ENCODE measurements around the gene CYB561D2.

Gene CYB561D2

DNA sequence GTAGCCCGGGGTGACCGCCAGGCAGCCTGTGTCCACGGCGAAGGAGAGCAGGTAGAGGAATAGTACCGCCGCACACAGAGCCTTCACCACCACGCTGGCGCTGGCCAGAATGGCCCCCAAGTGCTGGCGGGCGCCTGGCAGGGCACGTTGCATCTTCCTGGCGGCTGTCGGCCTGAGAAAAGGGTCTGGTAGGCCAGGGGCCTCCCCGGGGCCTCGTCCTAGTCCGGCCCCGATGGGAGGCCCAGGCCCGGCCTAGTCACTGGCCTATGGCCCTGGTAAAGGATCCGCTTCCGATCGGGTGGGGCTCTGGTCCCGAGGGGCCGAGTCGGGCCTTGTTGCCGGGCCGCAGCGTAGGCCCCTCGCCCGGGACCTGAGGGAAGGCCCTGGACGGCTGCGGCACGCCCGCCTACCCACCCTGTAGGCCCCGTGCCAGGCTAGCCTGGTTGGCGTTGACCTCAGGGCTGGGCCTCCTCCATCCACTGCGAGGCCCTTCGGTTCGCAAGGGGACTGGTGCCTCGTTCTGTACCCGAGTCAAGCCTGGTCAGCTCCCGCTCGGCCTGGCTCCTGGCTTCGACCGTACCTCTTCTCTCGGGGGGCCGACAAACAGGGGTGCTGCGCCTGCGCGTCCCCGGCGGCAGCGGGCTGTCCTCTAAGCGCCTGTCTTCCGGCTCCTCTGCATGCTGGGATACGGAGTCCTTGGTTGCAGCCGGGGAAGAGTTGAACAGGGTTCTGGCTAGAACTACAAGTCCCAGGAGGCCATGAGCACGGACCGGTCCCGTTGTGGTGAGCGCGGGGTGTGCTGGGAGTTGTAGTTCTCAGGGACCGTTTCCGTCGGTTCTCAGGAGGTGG, 8.5 kb downstream of the CYB561D2 start, which contains the start of gene TMEM115:
Gene TMEM115 (minus strand): TSS at position 611 of the 849 bp plus-strand sequence. CDS start 458 bp downstream, at position 153.
- DNase-seq (ENCODE audit: low read depth in 4 of 4, low spot score in 1 of 4) = peak; percentile 86 to 92 (median 90)

DNA sequence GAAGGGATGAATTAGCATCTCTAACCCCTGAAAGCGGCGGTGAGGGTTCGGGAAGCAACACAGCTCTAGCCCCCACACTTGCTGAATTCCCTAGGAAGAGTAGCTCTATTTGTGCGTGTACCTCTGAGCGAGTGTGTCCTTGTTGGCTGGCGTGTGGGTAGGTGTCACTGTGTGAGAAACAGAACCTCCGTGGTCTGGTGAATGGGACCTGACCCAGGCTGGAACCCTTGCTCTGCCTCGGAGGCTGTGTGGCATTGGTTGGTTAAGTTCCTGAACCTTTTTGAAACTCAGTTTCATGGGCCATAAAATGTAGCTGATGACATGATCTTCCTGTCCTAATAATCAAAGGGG, 9.1 kb downstream of the CYB561D2 start:
- DNase-seq (ENCODE audit: low read depth in 4 of 4, low spot score in 1 of 4) = no peak

DNA sequence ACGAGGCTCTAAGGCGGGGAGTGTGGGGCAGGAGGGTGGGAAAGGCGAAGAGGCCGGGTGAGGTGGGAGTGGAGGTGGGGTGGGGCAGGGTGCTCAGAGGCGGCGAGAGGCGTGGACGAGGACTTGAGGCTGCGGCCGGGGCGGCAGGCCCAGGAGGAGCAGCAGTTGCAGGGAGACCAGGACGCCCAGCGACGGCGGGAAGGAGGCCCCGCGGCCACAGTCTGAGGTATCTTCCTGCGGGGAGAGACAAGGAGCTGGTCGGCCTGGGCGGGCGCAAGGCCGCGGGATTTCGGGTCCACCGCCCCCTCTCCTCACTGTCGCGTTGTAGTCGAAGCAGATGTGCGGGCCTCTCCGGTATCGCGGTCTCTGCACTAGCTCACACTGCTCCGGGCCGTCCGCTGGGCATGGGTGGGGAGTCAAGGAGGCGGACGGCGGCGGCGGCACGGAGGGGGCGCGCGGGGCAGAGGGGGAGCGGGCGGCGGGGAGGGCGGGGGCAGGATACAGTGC, 14.0 kb downstream of the CYB561D2 start:
- no peak for DNase-seq (ENCODE audit: low read depth in 4 of 4, low spot score in 1 of 4)

DNA sequence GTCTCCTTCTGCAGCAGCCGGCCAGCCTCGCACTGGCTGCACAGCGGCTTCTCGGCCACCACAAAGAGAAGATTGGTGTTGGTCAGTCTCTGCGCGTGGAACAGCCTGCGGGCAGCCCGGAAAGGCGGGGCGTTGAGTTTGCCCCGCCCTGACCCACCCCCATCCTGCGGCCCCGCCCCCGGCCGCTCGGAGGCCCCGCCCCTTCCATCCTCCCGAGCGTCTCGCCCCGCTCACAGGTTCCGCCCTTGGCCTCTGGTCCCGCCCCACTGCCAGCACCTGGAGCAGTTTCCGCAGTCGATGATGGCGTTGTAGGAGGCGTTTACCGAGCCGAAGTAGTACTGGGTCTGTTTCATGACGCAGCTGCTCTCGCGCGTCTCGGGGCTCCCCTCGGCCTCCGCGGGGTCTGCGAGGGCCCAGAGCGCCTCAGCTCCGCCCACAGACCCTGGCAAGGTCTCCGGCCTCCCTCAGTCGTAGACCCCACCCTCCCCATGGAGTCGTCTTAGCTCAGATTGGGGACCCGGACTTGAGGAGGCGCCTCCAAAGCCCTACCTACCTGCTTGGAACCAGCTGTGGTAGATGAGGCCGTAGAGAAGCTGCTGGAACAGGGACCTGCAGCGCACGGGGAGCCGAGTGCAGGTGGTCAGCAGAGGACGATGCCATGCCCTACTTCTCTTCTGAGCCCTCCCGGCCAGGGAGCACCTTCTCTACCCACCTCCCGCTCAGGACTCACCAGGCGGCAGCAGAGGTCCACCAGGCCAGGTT, 14.6 kb downstream of the CYB561D2 start:
- DNase-seq (ENCODE audit: low read depth in 4 of 4, low spot score in 1 of 4) = peak; percentile 84 to 92 (median 89)

DNA sequence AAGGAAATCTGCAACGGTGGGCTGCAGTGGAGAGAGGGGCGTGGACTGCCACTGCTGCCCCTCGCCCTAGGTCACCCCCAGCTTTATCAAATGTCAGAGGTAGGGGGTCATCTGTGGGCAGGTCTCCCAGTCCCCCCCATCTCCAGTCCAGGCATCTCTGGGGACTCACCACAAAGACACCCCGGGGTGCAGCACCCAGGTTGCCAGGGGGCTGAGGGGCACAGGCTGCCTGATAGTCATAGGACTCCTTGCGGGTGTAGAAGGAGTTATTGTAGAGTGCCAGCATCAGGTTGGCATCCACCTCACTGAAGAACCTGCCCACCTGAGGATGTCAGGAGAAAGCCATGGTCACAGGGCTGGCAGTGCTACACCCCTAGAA, 15.2 kb downstream of the CYB561D2 start:
- DNase-seq (ENCODE audit: low read depth in 4 of 4, low spot score in 1 of 4) = no peak

DNA sequence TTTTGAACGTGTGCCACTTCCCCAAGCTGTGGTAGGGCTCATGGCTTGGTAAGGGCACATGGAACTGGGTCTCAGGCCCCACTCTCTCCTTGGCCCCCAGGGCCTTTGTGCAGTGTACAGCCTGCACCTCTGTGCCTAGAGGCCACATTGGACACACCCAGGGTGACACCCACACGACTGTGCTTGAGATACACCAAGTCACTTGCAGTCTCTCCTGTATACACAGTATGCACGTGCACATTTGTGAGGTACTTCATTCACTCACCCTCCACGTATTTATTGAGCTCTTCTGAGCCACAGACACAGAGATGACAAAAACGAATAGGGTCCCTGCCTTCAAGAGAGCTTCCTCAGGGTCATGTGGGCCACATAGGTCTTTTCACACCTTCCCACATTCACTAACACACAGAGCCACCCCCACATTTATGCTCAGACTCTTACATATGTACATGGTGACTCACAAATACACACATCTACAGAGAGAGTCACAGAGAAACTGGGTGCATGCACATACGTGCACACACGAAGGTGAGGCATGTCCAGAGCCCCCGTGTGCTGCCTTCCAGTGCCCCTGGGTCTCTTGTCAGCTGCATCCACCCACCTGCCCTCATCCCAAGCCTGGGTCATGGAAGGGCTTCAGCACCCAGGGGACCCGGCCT, 18.5 kb downstream of the CYB561D2 start:
- DNase-seq (ENCODE audit: low read depth in 4 of 4, low spot score in 1 of 4) = no peak

DNA sequence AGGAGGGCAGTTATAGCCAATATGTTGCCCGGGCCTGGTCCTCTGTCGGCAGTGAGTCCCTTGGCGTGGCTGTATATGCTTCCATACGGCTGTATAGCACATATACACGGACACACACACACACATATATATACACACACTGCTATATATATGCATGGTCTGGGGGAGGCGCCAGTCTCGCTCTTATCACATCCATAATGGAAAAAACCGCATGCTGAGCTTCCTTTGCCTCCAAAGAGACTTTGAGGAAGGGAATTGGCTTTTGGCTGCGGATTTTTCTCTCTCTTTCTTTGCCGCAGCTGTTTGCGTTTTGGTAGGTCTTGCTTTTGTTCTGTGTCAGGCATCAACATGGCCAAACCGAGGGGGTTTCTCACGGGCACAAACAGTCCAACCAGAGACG, 19.9 kb downstream of the CYB561D2 start:
- no peak for DNase-seq (ENCODE audit: low read depth in 4 of 4, low spot score in 1 of 4)

DNA sequence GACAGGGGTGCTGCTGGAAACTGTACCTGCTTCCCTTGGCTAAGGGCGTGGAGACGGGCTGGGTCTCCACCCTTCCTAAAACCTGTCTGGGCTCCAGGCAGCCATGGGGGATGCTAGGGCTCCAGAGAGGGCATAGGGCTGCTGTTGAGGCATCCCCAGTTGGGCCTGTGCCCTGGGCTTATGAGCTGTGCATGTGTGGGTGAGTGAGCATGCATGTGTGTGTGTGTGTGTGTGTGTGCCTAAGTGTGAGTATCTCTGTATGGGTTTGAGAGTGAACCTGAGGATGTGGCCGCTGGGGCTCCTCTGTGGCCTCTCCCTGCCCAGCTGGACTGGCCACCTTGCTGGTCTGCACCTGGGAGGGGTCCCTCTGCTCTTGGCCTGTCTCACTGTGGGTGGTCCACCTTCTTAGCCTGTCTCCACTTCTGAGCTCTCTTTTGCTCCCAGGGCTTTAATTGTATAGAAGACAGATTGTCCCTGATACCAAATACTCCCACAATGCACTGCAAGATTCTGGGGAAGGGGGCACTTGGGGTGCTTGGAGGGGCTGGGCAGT, 20.5 kb downstream of the CYB561D2 start:
- no peak for DNase-seq (ENCODE audit: low read depth in 4 of 4, low spot score in 1 of 4)

DNA sequence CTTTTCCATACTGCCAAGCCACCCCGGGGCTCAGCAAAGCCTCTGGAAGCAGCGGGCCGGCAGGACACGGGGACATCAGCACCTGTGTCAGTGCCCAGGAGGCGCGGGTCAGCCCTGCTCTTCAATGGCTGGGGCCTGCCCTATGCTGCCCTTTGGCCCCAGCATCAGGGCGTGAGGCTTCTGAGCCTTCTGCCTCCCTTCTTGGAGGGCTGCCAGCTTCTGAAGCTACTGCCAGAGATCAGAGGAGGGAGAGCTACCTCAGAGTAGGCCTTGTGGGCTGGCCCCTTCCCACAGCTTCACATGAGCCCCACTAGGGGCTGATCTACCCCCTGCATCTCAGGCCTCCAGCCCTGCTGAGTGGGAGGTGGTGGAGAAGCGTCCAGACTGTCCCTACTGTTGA, 21.7 kb downstream of the CYB561D2 start:
- DNase-seq (ENCODE audit: low read depth in 4 of 4, low spot score in 1 of 4) = no peak

DNA sequence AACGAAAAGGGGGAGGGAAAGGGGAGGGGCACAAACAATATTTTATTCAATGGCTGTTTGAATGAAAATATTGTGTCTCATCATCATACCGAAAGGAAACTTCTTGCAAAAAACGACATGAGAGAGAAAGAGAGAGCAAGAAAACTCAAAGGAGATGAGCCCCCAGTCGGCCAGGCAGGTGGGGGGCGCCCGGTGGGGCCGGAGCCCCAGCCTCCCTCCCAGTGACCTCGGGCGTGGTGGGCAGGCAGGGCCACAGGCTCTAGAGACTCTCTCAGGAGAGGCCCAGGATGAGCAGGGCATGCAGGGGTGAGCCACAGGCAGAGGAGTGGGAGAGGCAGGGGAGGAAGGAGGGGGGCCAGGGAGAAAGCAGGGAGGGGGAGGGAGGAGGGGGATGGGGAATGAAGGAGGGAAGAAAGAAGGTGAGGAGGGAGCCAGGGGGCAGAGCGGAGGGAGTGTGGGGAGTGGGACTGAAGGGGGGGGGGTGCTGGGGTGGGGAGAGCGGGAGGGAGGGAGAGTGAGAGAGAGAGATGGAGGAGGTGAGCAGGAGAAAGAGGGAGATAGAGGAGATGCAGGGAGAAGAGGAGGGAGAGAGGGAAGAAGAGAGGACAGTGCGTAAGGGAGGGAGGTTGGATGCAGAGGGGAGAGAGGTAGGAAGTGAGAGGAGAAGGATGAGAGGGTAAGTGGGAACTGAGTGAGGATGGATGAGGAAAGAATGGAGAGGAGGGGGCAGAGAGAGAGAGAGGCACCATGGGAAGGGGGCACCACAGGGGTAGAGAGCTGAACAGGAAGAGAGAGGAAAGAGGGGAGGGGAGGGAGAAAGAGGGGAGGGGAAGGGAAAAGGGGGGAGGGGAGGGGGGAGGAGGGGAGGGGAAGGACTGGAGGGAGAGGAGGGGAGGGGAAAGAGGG, 22.7 kb downstream of the CYB561D2 start:
- DNase-seq (ENCODE audit: low read depth in 4 of 4, low spot score in 1 of 4) = no peak

DNA sequence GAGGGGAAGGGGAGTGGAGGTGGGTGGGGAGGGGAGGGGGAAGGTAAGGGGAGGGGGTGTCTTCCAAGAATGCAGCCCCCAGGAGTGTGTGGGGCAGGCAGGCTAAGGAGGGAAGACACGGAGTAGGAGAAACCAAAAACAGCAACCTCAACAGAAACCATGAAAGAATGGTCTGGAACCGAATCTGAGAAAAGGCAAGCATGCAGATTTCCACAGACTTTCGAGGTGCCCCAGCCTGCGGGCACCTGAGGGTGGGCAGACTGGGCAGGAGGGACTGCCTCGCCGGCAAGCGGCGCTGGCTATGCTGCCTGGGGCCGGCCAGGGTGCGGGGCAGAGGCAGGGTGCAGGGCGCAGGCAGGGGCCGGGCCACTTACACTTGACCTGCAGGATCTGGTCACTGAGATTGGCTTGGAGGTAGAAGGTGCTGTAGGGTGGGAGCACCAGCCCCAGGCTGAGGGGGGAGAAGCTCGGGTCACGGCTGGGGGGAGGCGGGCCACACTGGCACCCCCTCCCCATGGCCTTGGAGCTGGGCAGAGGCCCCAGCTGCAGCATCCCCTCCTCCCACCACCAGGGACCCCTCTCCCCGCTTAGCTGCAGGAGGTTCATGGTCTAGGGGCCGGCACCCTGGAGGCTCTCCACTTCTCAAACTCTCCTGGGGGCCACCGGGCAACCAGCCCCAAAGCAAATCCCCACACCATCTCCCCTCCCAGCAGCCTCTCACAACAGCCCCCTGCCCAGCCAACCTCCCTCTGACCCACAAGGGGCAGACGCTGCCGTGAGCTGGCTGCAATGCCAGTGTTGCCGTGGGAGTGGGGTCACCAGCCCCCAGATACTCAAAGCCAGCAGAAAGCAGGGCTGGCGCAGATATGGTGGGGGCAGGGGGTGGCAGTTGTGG, 23.9 kb downstream of the CYB561D2 start:
- no peak for DNase-seq (ENCODE audit: low read depth in 4 of 4, low spot score in 1 of 4)

DNA sequence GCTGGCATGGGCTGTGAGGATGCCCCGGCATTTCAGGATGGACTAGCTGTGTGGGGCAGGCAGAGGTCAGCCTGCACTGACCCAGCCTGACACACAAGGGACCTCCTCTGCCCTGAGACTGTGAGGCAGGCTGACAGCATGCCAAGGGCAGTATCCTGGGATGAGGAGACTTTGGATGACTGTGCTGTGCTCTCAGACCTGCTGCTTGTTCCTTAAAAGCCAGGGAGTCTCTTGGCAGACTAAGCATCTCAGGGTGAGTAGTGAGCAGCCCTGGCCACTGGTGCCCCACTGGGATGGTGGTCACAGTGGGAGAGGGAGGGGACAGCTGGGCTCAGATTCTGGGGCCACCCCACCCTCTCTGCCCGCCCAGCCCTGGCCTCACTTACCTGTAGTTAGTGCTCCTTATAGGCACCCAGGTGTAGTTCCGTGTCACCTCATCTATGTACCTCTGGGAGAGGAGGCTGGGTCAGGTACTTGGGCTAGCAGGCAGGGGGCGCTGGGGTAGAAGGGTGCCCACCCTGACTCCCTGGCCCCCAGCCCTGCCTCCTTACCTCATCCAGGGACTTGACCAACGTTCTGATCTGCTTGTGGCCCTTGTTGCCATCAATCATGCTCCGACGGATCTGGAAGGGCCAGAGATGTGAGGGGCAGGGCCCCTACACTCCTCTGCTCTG, 24.7 kb downstream of the CYB561D2 start:
- DNase-seq (ENCODE audit: low read depth in 4 of 4, low spot score in 1 of 4) = no peak

DNA sequence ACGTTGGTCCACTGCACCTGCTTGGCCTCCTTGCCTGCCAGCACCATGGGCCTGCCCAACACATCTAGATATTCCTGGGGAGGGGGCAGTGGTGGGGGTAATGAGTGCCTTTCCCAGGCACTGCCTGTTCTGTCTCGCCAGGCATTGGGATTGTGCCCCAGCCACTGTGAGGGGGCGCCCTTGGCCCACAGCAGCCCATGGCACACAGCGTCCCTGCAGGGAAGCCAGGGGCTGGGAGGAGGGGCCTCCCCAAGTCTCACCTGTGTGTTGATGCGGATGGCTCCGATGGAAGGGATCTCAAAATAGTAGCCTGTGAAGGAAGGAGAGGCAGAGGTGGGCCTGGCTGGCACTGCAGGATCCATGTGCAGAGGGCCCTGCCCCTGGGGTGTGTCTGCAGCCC, 27.4 kb downstream of the CYB561D2 start:
- DNase-seq (ENCODE audit: low read depth in 4 of 4, low spot score in 1 of 4) = no peak

DNA sequence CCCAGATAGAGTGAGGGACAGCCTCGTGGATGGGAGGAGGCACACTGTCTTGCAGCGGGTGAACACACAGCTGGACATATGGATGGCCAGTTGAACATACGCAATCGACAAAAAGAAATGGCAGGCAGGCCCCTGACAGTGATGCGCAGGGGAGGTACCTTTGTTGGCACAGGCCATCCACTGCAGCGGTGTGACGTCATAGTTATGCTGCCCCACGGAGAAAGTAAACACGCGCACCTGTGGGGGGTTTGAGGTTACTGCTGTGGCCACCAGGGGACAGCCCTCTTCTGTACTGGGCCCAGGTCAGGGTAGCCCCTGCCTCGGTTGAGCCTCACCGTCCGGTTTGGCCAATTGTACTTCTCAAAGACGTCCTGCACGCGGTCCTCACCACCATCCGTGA, 28.1 kb downstream of the CYB561D2 start:
- DNase-seq (ENCODE audit: low read depth in 4 of 4, low spot score in 1 of 4) = no peak

DNA sequence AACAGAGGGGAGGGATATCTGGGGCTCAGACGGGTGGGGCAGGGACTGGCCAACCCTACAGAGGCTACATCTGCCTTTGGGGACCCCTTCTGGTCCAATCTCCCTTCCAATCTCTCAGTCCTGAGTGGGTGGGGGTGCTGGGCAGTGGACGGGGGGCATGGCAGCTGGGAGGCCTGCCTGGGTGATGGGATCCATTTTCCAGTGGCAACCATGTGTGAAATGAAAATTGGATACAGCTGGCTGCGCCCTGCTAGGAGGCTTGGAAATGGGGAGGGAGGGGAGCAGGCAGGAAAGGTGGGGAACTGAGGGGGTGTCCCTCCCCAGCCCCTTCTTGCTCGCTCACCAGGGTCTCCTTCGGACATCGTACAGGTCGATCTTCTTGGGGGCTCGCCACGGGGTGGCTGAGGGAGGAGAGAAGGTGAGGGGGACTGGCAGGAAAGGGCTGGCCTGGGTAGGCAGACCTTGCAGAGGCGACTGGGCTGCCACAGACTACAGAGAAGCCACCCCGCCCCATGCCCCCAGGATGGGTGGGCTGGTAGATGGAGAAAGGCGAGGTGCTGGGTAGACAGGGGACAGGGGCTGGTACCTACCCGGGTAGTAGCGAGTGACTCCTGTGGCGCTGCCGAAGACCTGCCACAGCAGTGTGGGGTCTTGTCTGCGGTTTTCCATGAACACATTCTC, 29.9 kb downstream of the CYB561D2 start:
- DNase-seq (ENCODE audit: low read depth in 4 of 4, low spot score in 1 of 4) = no peak

DNA sequence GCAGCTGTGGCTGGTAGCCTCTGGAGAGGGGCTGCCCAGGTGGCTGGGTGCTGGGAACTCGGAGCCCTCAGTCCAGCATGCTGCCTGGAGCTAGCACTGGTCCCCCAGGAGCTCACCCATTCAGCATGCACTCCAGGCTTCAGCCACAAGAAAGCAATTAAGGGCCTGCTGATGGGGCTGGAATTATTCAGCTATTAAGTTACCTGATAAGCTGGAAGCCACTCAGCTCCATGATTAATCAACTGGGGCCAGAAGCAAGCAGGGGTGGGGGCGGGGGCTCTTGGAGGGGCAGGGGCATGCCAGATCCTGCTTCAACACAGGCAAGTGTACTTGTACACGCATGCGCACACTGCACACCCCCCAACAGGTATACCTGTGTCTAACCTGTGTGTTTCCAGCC, 30.7 kb downstream of the CYB561D2 start:
- DNase-seq (ENCODE audit: low read depth in 4 of 4, low spot score in 1 of 4) = no peak

DNA sequence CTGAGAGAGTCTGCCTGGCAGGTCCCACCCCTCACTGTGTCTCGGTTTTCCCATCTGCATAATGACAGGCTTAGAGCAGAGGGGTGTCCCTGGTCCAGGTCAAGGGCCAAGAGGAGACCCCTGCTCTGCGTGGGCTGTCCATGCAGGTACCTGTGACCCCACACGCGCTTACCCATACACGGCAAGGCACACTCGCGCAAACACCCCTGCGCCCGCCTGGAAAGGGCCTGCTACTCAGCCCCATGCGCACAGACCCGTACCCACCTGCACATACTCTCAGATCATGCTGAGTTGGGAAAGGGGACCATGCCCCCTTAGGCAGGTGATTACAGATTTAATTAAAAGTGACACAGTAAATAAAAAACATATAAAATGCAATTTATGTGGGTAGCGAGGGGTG, 32.1 kb downstream of the CYB561D2 start:
- DNase-seq (ENCODE audit: low read depth in 4 of 4, low spot score in 1 of 4) = no peak

DNA sequence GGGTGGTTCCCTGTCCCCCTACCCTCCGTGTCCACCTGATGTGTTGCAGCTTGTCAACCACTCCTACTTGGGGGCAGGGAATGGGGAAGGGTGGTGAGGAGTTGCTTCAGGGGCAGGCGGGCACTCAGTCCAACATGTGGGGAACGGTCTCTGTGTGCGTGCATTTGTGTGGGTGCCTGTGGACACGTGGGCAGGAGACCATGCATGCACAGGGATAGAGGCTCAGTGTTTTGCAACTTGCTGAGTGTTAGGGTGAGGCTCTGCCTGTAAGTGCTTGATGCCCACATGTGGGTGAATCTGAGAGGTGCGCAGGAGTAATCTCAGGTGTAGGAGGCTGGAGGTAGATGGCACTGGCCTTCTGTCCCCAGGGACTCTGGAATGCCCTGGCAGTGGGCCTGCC, 33.1 kb downstream of the CYB561D2 start:
- no peak for DNase-seq (ENCODE audit: low read depth in 4 of 4, low spot score in 1 of 4)
